ENCODE measurements around the gene DNAJC15. TPM values are rescaled to one million over a fixed set of nuclear protein-coding genes. Genes with fewer than 3 reads are reported as not detected.

DNAJC15 gene
- polyA plus RNA-seq, 1 donor (not counting 4 experiments of a cell fraction or from before 2014, with no cell fraction given), result 38.5 TPM

DNA sequence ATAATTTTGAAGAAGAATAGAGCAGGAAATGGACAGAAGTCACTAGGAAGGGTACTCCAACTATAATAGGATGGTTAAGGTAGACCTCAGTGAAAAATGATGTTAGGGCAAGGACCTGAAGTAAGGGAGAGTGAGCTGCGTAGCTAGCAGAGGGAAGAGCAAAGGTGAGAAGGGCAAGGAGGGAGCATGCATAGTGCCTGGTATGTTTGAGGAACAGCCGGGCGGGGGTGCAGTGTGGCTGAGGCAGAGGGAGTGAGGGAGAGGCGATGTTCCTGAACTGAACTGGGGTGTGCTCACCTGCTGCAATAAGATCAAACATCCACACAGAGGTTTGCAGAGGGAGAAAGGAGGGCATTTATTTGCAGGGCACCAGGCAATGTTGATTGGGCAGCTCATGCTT, 110.4 kb downstream of the DNAJC15 start:
- H3K4me3 ChIP-seq (ENCODE audit: control insufficient read depth in 2 of 3, extremely low read depth in 1 of 3, insufficient read depth in 2 of 3, low read depth in 1 of 3, low read length in 3 of 3), result no peak overlapping the region
- TF ChIP-seq, protein P1, sequence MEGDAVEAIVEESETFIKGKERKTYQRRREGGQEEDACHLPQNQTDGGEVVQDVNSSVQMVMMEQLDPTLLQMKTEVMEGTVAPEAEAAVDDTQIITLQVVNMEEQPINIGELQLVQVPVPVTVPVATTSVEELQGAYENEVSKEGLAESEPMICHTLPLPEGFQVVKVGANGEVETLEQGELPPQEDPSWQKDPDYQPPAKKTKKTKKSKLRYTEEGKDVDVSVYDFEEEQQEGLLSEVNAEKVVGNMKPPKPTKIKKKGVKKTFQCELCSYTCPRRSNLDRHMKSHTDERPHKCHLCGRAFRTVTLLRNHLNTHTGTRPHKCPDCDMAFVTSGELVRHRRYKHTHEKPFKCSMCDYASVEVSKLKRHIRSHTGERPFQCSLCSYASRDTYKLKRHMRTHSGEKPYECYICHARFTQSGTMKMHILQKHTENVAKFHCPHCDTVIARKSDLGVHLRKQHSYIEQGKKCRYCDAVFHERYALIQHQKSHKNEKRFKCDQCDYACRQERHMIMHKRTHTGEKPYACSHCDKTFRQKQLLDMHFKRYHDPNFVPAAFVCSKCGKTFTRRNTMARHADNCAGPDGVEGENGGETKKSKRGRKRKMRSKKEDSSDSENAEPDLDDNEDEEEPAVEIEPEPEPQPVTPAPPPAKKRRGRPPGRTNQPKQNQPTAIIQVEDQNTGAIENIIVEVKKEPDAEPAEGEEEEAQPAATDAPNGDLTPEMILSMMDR (optimal IDR thresholded peaks at IDR 0.05 in 1 of 3, IDR thresholded peaks at IDR 0.05 in 1 of 3, conservative IDR thresholded peaks at IDR 0.05 in 1 of 3; ENCODE audit: extremely low read depth in 1 of 3, insufficient read depth in 2 of 3, low read length in 3 of 3), result no peak
- TF ChIP-seq EZH2 (IDR thresholded peaks at IDR 0.05; ENCODE audit: low read length), result no peak
- peaks cover 4% of the 10 kb centered on the region for H3K4me1 ChIP-seq (ENCODE audit: control insufficient read depth, extremely low read depth, insufficient read depth, low read length)
- H2AFZ ChIP-seq (ENCODE audit: control insufficient read depth, low read length), result no peak overlapping the region
- DNase-seq (ENCODE audit: low read depth, low spot score) (no peak), FAIRE-seq (no peak)
- H3K27ac ChIP-seq (ENCODE audit: control insufficient read depth, insufficient read depth, low read length), result no peak overlapping the region
- no peaks in the 10 kb centered on the region for H3K9me1 ChIP-seq (ENCODE audit: control insufficient read depth, extremely low read depth, insufficient read depth, low read length)
- peaks cover 7% of the 10 kb centered on the region for H3K27me3 ChIP-seq (ENCODE audit: control insufficient read depth, extremely low read depth, insufficient read depth, low read length)
- H3K9ac ChIP-seq (ENCODE audit: control insufficient read depth, extremely low read depth, insufficient read depth, low read length), result no peak overlapping the region
- no peaks in the 10 kb centered on the region for H3K9me3 ChIP-seq (ENCODE audit: control insufficient read depth, low read depth, low read length)
- no peaks in the 10 kb centered on the region for H3K79me2 ChIP-seq (ENCODE audit: control insufficient read depth, insufficient read depth, low read length)
- H4K20me1 ChIP-seq (ENCODE audit: control insufficient read depth, extremely low read depth, insufficient read depth, low read length), result no peaks in the 10 kb centered on the region
- H3K36me3 ChIP-seq (ENCODE audit: control insufficient read depth in 2 of 2, extremely low read depth in 1 of 2, insufficient read depth in 2 of 2, low read length in 2 of 2), result no peaks in the 10 kb centered on the region
- no peak overlapping the region for H3K4me2 ChIP-seq (ENCODE audit: control insufficient read depth, extremely low read depth, insufficient read depth, low read depth, low read length)
- dilution Hi-C loops (cut with MboI; ENCODE audit: extremely low pct_ligation_motif_present, low sequenced_read_pairs), result no loop called here

DNA sequence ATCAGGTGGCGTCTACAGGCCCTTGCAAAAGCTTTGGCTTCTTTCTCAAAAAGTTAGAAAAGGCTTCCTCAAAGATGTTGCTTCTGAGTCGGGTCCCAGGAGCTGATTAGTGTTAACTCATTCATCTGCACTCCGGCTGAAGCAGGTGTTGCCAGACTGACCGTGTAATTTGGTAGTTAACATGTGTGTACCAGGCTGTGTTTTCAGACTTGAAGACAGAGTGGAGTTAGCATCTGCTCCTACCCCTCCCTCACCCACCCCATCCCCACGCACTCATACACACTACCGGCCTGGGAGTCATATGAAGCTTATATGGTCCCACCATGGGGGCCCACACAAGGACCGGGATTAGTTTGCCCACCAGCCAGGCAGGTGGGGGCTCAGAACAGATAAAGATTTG, 111.5 kb downstream of the DNAJC15 start:
- TF ChIP-seq EZH2 (IDR thresholded peaks at IDR 0.05; ENCODE audit: low read length), result no peak
- TF ChIP-seq, protein P1 (optimal IDR thresholded peaks at IDR 0.05 in 1 of 3, IDR thresholded peaks at IDR 0.05 in 1 of 3, conservative IDR thresholded peaks at IDR 0.05 in 1 of 3; ENCODE audit: extremely low read depth in 1 of 3, insufficient read depth in 2 of 3, low read length in 3 of 3), result no peak
- H3K4me2 ChIP-seq (ENCODE audit: control insufficient read depth, extremely low read depth, insufficient read depth, low read depth, low read length), result no peak overlapping the region
- H4K20me1 ChIP-seq (ENCODE audit: control insufficient read depth, extremely low read depth, insufficient read depth, low read length), result no peaks in the 10 kb centered on the region
- dilution Hi-C loops (cut with MboI; ENCODE audit: extremely low pct_ligation_motif_present, low sequenced_read_pairs), result no loop called here
- H3K27me3 ChIP-seq (ENCODE audit: control insufficient read depth, extremely low read depth, insufficient read depth, low read length), result peaks cover 3% of the 10 kb centered on the region
- DNase-seq (ENCODE audit: low read depth, low spot score) (no peak), FAIRE-seq (no peak)
- no peaks in the 10 kb centered on the region for H3K9me1 ChIP-seq (ENCODE audit: control insufficient read depth, extremely low read depth, insufficient read depth, low read length)
- H3K9me3 ChIP-seq (ENCODE audit: control insufficient read depth, low read depth, low read length), result no peaks in the 10 kb centered on the region
- peaks cover 4% of the 10 kb centered on the region for H3K4me1 ChIP-seq (ENCODE audit: control insufficient read depth, extremely low read depth, insufficient read depth, low read length)
- no peak overlapping the region for H3K4me3 ChIP-seq (ENCODE audit: control insufficient read depth in 2 of 3, extremely low read depth in 1 of 3, insufficient read depth in 2 of 3, low read depth in 1 of 3, low read length in 3 of 3)
- H3K27ac ChIP-seq (ENCODE audit: control insufficient read depth, insufficient read depth, low read length), result no peak overlapping the region
- H3K79me2 ChIP-seq (ENCODE audit: control insufficient read depth, insufficient read depth, low read length), result no peaks in the 10 kb centered on the region
- H2AFZ ChIP-seq (ENCODE audit: control insufficient read depth, low read length), result no peak overlapping the region
- H3K36me3 ChIP-seq (ENCODE audit: control insufficient read depth in 2 of 2, extremely low read depth in 1 of 2, insufficient read depth in 2 of 2, low read length in 2 of 2), result no peaks in the 10 kb centered on the region
- no peak overlapping the region for H3K9ac ChIP-seq (ENCODE audit: control insufficient read depth, extremely low read depth, insufficient read depth, low read length)

Measured in keratinocyte (primary cell).